Measurements from ENCODE around the gene TNFRSF1A. TPM values are rescaled to one million over a fixed set of nuclear protein-coding genes. Genes with fewer than 3 reads are reported as not detected.

Gene TNFRSF1A
- total and polyA plus RNA-seq, 12 donors = 29.4 to 100 (median 39.2) TPM

DNA sequence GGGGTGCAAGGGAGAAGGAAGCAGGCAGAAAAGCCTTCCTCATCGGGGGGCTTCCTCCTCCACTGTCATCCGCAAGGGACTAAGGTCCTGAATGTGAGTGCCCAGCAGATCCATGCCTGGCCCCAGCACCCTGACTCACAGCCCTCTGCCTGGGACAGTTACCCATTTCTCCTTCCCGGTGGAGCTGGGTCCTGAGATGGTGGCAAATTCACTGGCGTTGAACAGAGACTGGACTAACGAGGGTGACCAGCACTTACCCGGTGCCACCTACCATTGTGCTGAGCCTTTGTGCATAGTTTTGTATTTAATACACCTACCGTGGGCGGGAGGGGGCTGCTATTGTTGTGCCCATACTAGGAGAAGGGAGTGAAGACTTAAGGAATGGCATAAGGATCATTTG lies 62.2 kb downstream of the TNFRSF1A start:
- peaks cover 6 to 38% (median 27%) of the 10 kb centered on the region in 9 donors for H3K4me1 ChIP-seq
- TF ChIP-seq, protein P1, sequence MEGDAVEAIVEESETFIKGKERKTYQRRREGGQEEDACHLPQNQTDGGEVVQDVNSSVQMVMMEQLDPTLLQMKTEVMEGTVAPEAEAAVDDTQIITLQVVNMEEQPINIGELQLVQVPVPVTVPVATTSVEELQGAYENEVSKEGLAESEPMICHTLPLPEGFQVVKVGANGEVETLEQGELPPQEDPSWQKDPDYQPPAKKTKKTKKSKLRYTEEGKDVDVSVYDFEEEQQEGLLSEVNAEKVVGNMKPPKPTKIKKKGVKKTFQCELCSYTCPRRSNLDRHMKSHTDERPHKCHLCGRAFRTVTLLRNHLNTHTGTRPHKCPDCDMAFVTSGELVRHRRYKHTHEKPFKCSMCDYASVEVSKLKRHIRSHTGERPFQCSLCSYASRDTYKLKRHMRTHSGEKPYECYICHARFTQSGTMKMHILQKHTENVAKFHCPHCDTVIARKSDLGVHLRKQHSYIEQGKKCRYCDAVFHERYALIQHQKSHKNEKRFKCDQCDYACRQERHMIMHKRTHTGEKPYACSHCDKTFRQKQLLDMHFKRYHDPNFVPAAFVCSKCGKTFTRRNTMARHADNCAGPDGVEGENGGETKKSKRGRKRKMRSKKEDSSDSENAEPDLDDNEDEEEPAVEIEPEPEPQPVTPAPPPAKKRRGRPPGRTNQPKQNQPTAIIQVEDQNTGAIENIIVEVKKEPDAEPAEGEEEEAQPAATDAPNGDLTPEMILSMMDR (IDR thresholded peaks at IDR 0.05) = no peak
- ATAC-seq (no peak), DNase-seq (no peak)
- no peaks in the 10 kb centered on the region for H3K36me3 ChIP-seq
- intact Hi-C loops (cut with DNase I) = loop anchor here (1.0 to 10.0 kb wide), 14 partner anchors 37 to 295 kb away; no protein-coding TSS in a partner anchor
- peak overlapping the region in 8 of 10 donors; percentile 1 to 92 (median 82) for H3K27ac ChIP-seq
- peaks cover 0 to 17% (median 0%) of the 10 kb centered on the region in 7 donors for H3K27me3 ChIP-seq
- H3K9me3 ChIP-seq = no peaks in the 10 kb centered on the region
- H3K4me3 ChIP-seq = no peak overlapping the region
- WGBS, 2 donors = 89 to 92% methylated on average over 8 of the region's 8 CpGs

DNA sequence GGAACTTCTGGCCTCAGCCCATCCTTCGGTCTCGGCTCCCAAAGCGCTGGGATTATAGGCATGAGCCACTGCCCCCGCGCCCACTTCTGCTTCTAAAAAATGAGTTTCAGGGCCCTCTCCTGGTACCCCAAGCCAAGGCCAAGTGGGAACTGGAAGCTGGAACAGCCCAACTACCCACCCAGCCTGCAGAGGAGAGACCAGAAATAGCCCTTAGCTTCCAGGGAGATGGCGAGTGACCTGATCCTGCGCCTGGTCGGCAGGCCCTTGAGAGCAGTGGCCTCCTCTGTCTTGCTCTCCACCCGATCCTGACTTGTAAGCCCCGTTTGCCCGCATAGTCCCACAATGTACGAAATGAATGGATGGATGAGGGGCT lies 62.6 kb downstream of the TNFRSF1A start:
- WGBS, 2 donors = 88% methylated on average over 12 of the region's 12 CpGs
- no peaks in the 10 kb centered on the region for H3K36me3 ChIP-seq
- peak overlapping the region in 8 of 10 donors; percentile 53 to 92 (median 84) for H3K27ac ChIP-seq
- no peaks in the 10 kb centered on the region for H3K9me3 ChIP-seq
- DNase-seq (no peak), ATAC-seq (no peak)
- intact Hi-C loops (cut with DNase I) = loop anchor here in 8 of 10 donors (2.0 to 5.0 kb wide), 8 partner anchors 37 to 214 kb away; no protein-coding TSS in a partner anchor
- peak overlapping the region in 7 of 10 donors; percentile 45 to 66 (median 60) for H3K4me3 ChIP-seq
- H3K27me3 ChIP-seq = peaks cover 0 to 17% (median 0%) of the 10 kb centered on the region in 7 donors
- TF ChIP-seq, protein P1 (IDR thresholded peaks at IDR 0.05) = no peak
- H3K4me1 ChIP-seq = peaks cover 9 to 42% (median 31%) of the 10 kb centered on the region in 9 donors

Other genes with a start within 250 kb of the TNFRSF1A start
- 100 to 1,000 TPM; 163 to 480 (median 275) TPM for gene VWF, start 217.4 kb downstream of the TNFRSF1A start, total RNA-seq
- 100 to 1,000 TPM; 104 to 254 TPM for gene VWF, start 217.4 kb downstream of the TNFRSF1A start, polyA plus RNA-seq
- 10 to 100 TPM; 24.8 to 70.4 (median 52.8) TPM for gene CD9, start 141.7 kb downstream of the TNFRSF1A start, total RNA-seq
- 100 to 1,000 TPM in 1 of 2 donors, 10 to 100 TPM in 1; 52.3 to 109 TPM for gene CD9, start 141.7 kb downstream of the TNFRSF1A start, polyA plus RNA-seq
- gene PLEKHG6, start 31.4 kb downstream of the TNFRSF1A start, total RNA-seq = 1 to 10 TPM in 2 of 10 donors, under 1 TPM in 3, not detected in 5; 0.13 to 1.9 (median 0.81) TPM
- 1 to 10 TPM; 1.1 to 1.6 TPM for gene PLEKHG6, start 31.4 kb downstream of the TNFRSF1A start, polyA plus RNA-seq
- gene SCNN1A, start 33.5 kb upstream of the TNFRSF1A start, total RNA-seq = 1 to 10 TPM in 1 of 10 donors, under 1 TPM in 5, not detected in 4; 0.17 to 1.1 (median 0.49) TPM
- gene SCNN1A, start 33.5 kb upstream of the TNFRSF1A start, polyA plus RNA-seq = under 1 TPM; 0.15 to 0.23 TPM
- 10 to 100 TPM; 14.1 to 49.1 (median 20.8) TPM for gene LTBR, start 42.1 kb upstream of the TNFRSF1A start, total RNA-seq
- 10 to 100 TPM; 37.5 to 38.3 TPM for gene LTBR, start 42.1 kb upstream of the TNFRSF1A start, polyA plus RNA-seq
- 1 to 10 TPM in 1 of 10 donors, under 1 TPM in 3, not detected in 6; 0.30 to 3.4 (median 0.32) TPM for gene CD27, start 102.9 kb upstream of the TNFRSF1A start, total RNA-seq
- gene CD27, start 102.9 kb upstream of the TNFRSF1A start, polyA plus RNA-seq = under 1 TPM; 0.28 to 0.59 TPM
- 10 to 100 TPM; 14.8 to 57.5 (median 17.8) TPM for gene TAPBPL, start 110.0 kb upstream of the TNFRSF1A start, total RNA-seq
- gene TAPBPL, start 110.0 kb upstream of the TNFRSF1A start, polyA plus RNA-seq = 10 to 100 TPM in 1 of 2 donors, 1 to 10 TPM in 1; 7.9 to 16.7 TPM
- gene VAMP1, start 128.6 kb upstream of the TNFRSF1A start, total RNA-seq = 1 to 10 TPM; 1.4 to 6.1 (median 3.0) TPM
- 10 to 100 TPM in 1 of 2 donors, 1 to 10 TPM in 1; 2.7 to 10.2 TPM for gene VAMP1, start 128.6 kb upstream of the TNFRSF1A start, polyA plus RNA-seq
- 100 to 1,000 TPM; 232 to 300 (median 255) TPM for gene MRPL51, start 151.2 kb upstream of the TNFRSF1A start, total RNA-seq
- 100 to 1,000 TPM; 123 to 181 TPM for gene MRPL51, start 151.2 kb upstream of the TNFRSF1A start, polyA plus RNA-seq
- gene NCAPD2, start 152.0 kb upstream of the TNFRSF1A start, total RNA-seq = 10 to 100 TPM in 8 of 10 donors, 1 to 10 TPM in 2; 8.4 to 18.8 (median 13.1) TPM
- gene NCAPD2, start 152.0 kb upstream of the TNFRSF1A start, polyA plus RNA-seq = 1 to 10 TPM; 5.4 to 5.8 TPM
- gene GAPDH, start 192.4 kb upstream of the TNFRSF1A start, total RNA-seq = 1,000 to 10,000 TPM; 4,081 to 7,888 (median 4,666) TPM
- 1,000 to 10,000 TPM; 5,840 to 6,426 TPM for gene GAPDH, start 192.4 kb upstream of the TNFRSF1A start, polyA plus RNA-seq
- gene IFFO1, start 214.0 kb upstream of the TNFRSF1A start, total RNA-seq = 10 to 100 TPM; 10.5 to 21.6 (median 17.3) TPM
- 10 to 100 TPM; 14.3 to 30.5 TPM for gene IFFO1, start 214.0 kb upstream of the TNFRSF1A start, polyA plus RNA-seq
- 10 to 100 TPM; 11.1 to 29.2 (median 15.3) TPM for gene NOP2, start 226.2 kb upstream of the TNFRSF1A start, total RNA-seq
- 10 to 100 TPM; 18.5 to 31.1 TPM for gene NOP2, start 226.2 kb upstream of the TNFRSF1A start, polyA plus RNA-seq

Measured in heart right ventricle (tissue), 16 donors.